GM10248 (cell line): ENCODE measurements around the gene TLX1.

Experiments
- CTCF ChIA-PET: fragments of 300-600 bp; sonication (Branson Sonifier 250); formaldehyde crosslinking; extraction: SDS; loops from one replicate; lab custom pipeline; 2021; ENCODE audit warnings: antibody characterized with exemption; lab: Yijun Ruan, JAX
- POLR2A ChIA-PET: fragments of 350-650 bp; sonication (Branson Sonifier 250); formaldehyde crosslinking; extraction: SDS; loops from one replicate; lab custom pipeline; 2020; ENCODE audit warnings: antibody characterized with exemption; lab: Yijun Ruan, JAX
- DNase-seq: peaks from one replicate; pipeline ENCODE4 v3.0.0; 2012; ENCODE audit errors: extremely low spot score
- CTCF ChIP-seq: IDR thresholded peaks from 2 replicates; pipeline ENCODE4 v1.5.1; 2012; ENCODE audit warnings: mild to moderate bottlenecking, low read depth; ENCODE audit errors: extremely low read depth, missing control alignments, control extremely low read depth

Gene TLX1

GRCh38 chr10:101123085-101123814 is 7.8 kb upstream of the TLX1 start:
- CTCF ChIA-PET = interaction anchor here (0.6 to 7.2 kb wide), 7 partner anchors 16 to 95 kb away, joined by 3 to 60 read pairs (median 4); no protein-coding TSS in a partner anchor
- no peak for TF ChIP-seq CTCF
- DNase-seq = no peak
- POLR2A ChIA-PET = no interaction called here

GRCh38 chr10:101123815-101124617 is 7.1 kb upstream of the TLX1 start:
- no peak for TF ChIP-seq CTCF
- DNase-seq = no peak
- POLR2A ChIA-PET = no interaction called here
- CTCF ChIA-PET = interaction anchor here (1.9 to 7.2 kb wide), 3 partner anchors 18 to 38 kb away, joined by 4 to 60 read pairs (median 50); no protein-coding TSS in a partner anchor

- POLR2A ChIA-PET = no interaction called here
- CTCF ChIA-PET = interaction anchor here (1.8 to 7.2 kb wide), 3 partner anchors 17 to 90 kb away, joined by 5 to 60 read pairs (median 50); no protein-coding TSS in a partner anchor
- DNase-seq = no peak
- no peak for TF ChIP-seq CTCF
Observed at GRCh38 chr10:101124933-101125332, 6.2 kb upstream of the TLX1 start.

- no peak for TF ChIP-seq CTCF
- POLR2A ChIA-PET = no interaction called here
- CTCF ChIA-PET = interaction anchor here (0.6 to 7.2 kb wide), 6 partner anchors 11 to 88 kb away, joined by 3 to 60 read pairs (median 4); no protein-coding TSS in a partner anchor
- no peak for DNase-seq
Observed at GRCh38 chr10:101126684-101127628, 4.1 kb upstream of the TLX1 start.

GRCh38 chr10:101130141-101130540 is 959 bp upstream of the TLX1 start:
- CTCF ChIA-PET = interaction anchor here (0.8 to 1.9 kb wide), 2 partner anchors 12 to 52 kb away, joined by 3 to 15 read pairs; no protein-coding TSS in a partner anchor

More at GRCh38 chr10:101130141-101130540, 959 bp upstream of the TLX1 start:
- POLR2A ChIA-PET = no interaction called here
- DNase-seq = no peak
- no peak for TF ChIP-seq CTCF
